Right atrium auricular region (tissue), 2 donors: ENCODE data around the gene WIPF1. TPM values are rescaled to one million over a fixed set of nuclear protein-coding genes. Genes with fewer than 3 reads are reported as not detected.

Experiments used
- DNase-seq: peaks from one replicate; pipeline ENCODE4 v3.0.0-alpha.2; 2019; ENCODE audit warnings: low spot score
- H3K27ac ChIP-seq, 2 donors: fragments of 200-600 bp; sonication (generic); 1 replicate in 1 of 2; 2 replicates in 1 of 2; pipeline ENCODE4 v1.5.1; 2016 to 2019
- H3K27me3 ChIP-seq, 2 donors: fragments of 200-600 bp; sonication (generic); one replicate each; pipeline versions ENCODE4 v1.5.1 to v1.6.0; 2017 to 2019
- H3K36me3 ChIP-seq: fragments of 200-600 bp; sonication (generic); one replicate; pipeline ENCODE4 v1.5.1; 2016
- H3K4me1 ChIP-seq, 2 donors: fragments of 200-600 bp; sonication (generic); one replicate each; pipeline versions ENCODE4 v1.5.1 to v1.6.0; 2017 to 2019
- H3K4me3 ChIP-seq, 2 donors: fragments of 200-600 bp; sonication (generic); 1 replicate in 1 of 2; 2 replicates in 1 of 2; pipeline ENCODE4 v1.5.1; 2017 to 2019; ENCODE audit warnings: mild to moderate bottlenecking in 1 of 2, moderate library complexity in 1 of 2
- H3K9me3 ChIP-seq, 2 donors: fragments of 200-600 bp; sonication (generic); one replicate each; pipeline ENCODE4 v1.5.1; 2019
- CTCF ChIP-seq, 2 donors: fragments of 200-600 bp; sonication (generic); IDR thresholded peaks; one replicate each; pipeline ENCODE4 v1.5.1; 2019; ENCODE audit warnings: antibody characterized with exemption in 2 of 2
- total RNA-seq, 2 donors: library from RNA; depleted of rRNA; stranded (reverse); fragments of >200 nt; gene quantifications; one replicate each; pipeline ENCODE4 v1.1.0, GENCODE V29; 2016

WIPF1 gene
- total RNA-seq, 2 donors from 2014 or later, result 12.3 to 17.5 TPM

DNA sequence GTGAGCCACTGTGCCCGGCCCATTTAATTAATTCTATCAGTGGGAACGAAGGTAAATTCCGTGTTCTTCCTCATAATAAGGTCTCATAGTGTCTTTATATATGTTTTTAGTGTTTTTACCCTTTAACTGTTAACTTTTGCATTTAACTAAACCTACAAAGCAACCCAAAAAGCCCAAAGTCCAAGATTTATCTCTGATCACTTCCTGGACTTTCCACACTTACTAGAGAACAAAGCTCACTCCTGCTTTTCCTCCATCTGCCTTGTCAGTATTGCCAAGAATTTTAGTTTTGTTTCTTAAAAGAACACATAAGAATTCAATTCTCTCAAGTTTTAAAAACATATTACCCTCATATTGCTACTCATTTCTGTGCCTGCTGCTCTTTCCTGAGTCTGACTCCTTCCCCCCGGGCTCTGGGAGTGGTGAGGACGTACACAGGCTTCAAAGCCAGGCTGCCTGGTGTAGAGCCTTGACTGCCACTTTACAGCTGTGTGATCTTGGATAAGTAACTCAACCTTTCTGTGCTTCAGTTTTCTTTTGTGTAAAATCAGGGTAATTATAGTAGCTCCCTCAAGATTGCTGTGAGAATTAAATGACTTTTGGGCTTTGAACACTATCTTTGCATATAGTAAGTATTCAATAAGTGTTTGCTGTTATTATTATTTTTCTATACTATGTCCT, 85.9 kb downstream of the WIPF1 start:
- Histone ChIP-seq H3K4me3 (no peak overlapping the region), H3K36me3 (no peaks in the 10 kb centered on the region), H3K27ac (no peak overlapping the region), H3K27me3 (no peaks in the 10 kb centered on the region), H3K9me3 (peaks cover 5 to 16% of the 10 kb centered on the region in 2 donors), H3K4me1 (no peaks in the 10 kb centered on the region)
- no peak for TF ChIP-seq CTCF (IDR thresholded peaks at IDR 0.05)
- no peak for DNase-seq

- TF ChIP-seq CTCF (IDR thresholded peaks at IDR 0.05), result no peak
- no peak overlapping the region for H3K4me3 ChIP-seq
- no peaks in the 10 kb centered on the region for H3K36me3 ChIP-seq
- peaks cover 5 to 16% of the 10 kb centered on the region in 2 donors for H3K9me3 ChIP-seq
- no peaks in the 10 kb centered on the region for H3K27me3 ChIP-seq
- no peak overlapping the region for H3K27ac ChIP-seq
- DNase-seq, result no peak
- H3K4me1 ChIP-seq, result no peaks in the 10 kb centered on the region
Measured at GRCh38 chr2:174510583-174511189, 86.9 kb downstream of the WIPF1 start.

Other genes starting within 250 kb of the WIPF1 start
- 10 to 100 TPM; 11.4 to 23.5 TPM for gene SCRN3, start 202.1 kb downstream of the WIPF1 start, total RNA-seq
- gene GPR155, start 110.8 kb downstream of the WIPF1 start, total RNA-seq, result 10 to 100 TPM; 10.1 to 13.7 TPM
- gene CHRNA1, start 166.7 kb upstream of the WIPF1 start, total RNA-seq, result under 1 TPM in 1 of 2 donors, not detected in 1; 0.43 TPM